Karpas-422 (cell line): ENCODE measurements around the gene RAI1. TPM values are rescaled to one million over a fixed set of nuclear protein-coding genes. Genes with fewer than 3 reads are reported as not detected.
"Not testable (repeated sequence)": the region's sequence is repeated elsewhere in the genome, so short reads cannot be mapped to it uniquely, and the experiment has no call there.

Experiments
- DNase-seq: peaks from one replicate; pipeline ENCODE4 v3.0.0-alpha.2; 2015
- H2AFZ ChIP-seq: fragments of 200-600 bp; sonication (generic); 2 replicates; pipeline ENCODE4 v1.6.1; 2014; ENCODE audit warnings: antibody characterized with exemption, low read length, mixed read lengths
- H3K27ac ChIP-seq: fragments of 200-600 bp; sonication (generic); 2 replicates; pipeline ENCODE4 v1.5.1; 2014; ENCODE audit warnings: mild to moderate bottlenecking, low read length, moderate library complexity
- H3K27me3 ChIP-seq: fragments of 200-600 bp; sonication (generic); 2 replicates; pipeline ENCODE4 v1.6.1; 2014; ENCODE audit warnings: low read length, mixed read lengths
- H3K36me3 ChIP-seq: fragments of 200-600 bp; sonication (generic); 2 replicates; pipeline ENCODE4 v1.6.1; 2014; ENCODE audit warnings: low read length, mixed read lengths; ENCODE audit not compliant: insufficient read depth
- H3K4me1 ChIP-seq: fragments of 200-600 bp; sonication (generic); 2 replicates; pipeline ENCODE4 v1.6.1; 2014; ENCODE audit warnings: mild to moderate bottlenecking, low read length, mixed read lengths
- H3K4me2 ChIP-seq: fragments of 200-600 bp; sonication (generic); 2 replicates; pipeline ENCODE4 v1.6.1; 2014; ENCODE audit warnings: low read length, low read depth, mild to moderate bottlenecking; ENCODE audit not compliant: poor library complexity, severe bottlenecking
- H3K4me3 ChIP-seq: fragments of 200-600 bp; sonication (generic); 2 replicates; pipeline ENCODE4 v1.5.1; 2014; ENCODE audit warnings: mild to moderate bottlenecking, antibody characterized with exemption, low read length, mixed read lengths
- H3K79me2 ChIP-seq: fragments of 200-600 bp; sonication (generic); 2 replicates; pipeline ENCODE4 v1.6.1; 2014; ENCODE audit warnings: mild to moderate bottlenecking, low read length, mixed read lengths
- H3K9ac ChIP-seq: fragments of 200-600 bp; sonication (generic); 2 replicates; pipeline ENCODE4 v1.6.0; 2014; ENCODE audit warnings: low read length
- H3K9me2 ChIP-seq: fragments of 200-600 bp; sonication (generic), shearing (Covaris generic); replicated peaks from 2 replicates; pipeline ENCODE4 v1.6.0; 2014; ENCODE audit warnings: mild to moderate bottlenecking, low read length, moderate library complexity; ENCODE audit not compliant: insufficient read depth
- H3K9me3 ChIP-seq: fragments of 300-700, 200-600 bp; sonication (generic); 2 replicates; pipeline ENCODE4 v1.6.1; 2014; ENCODE audit warnings: low read length, mixed read lengths
- H4K20me1 ChIP-seq: fragments of 200-600 bp; sonication (generic); 2 replicates; pipeline ENCODE4 v1.6.1; 2014; ENCODE audit warnings: mild to moderate bottlenecking, antibody characterized with exemption, low read length, low read depth; ENCODE audit not compliant: insufficient read depth
- total RNA-seq: library from RNA; depleted of rRNA; stranded (reverse); fragments of >200 nt; shearing (Covaris generic); gene quantifications from 2 replicates; pipeline ENCODE4 v1.2.3, GENCODE V29; 2014; ENCODE audit warnings: low replicate concordance

Gene RAI1
- total RNA-seq, 1 experiment from 2014 or later: 18.2 TPM

GRCh38 chr17:17675925-17676534 lies 5.2 kb upstream of the RAI1 start:
- Histone ChIP-seq H3K79me2 (no peaks in the 10 kb centered on the region), H3K9ac (no peak overlapping the region), H3K36me3 (no peaks in the 10 kb centered on the region), H3K27ac (no peak overlapping the region), H3K9me3 (no peaks in the 10 kb centered on the region), H3K4me1 (peaks cover 25% of the 10 kb centered on the region), H3K4me3 (no peak overlapping the region), H3K9me2 (no peaks in the 10 kb centered on the region), H2AFZ (no peak overlapping the region), H3K4me2 (no peak overlapping the region), H3K27me3 (no peaks in the 10 kb centered on the region), H4K20me1 (no peaks in the 10 kb centered on the region)
- DNase-seq: no peak

GRCh38 chr17:17676752-17677151 lies 4.5 kb upstream of the RAI1 start:
- H3K4me2 ChIP-seq: no peak overlapping the region
- H3K4me3 ChIP-seq: no peak overlapping the region
- H3K4me1 ChIP-seq: peaks cover 25% of the 10 kb centered on the region
- H3K27ac ChIP-seq: no peak overlapping the region
- no peaks in the 10 kb centered on the region for H3K36me3 ChIP-seq
- H3K79me2 ChIP-seq: peaks cover 1% of the 10 kb centered on the region
- DNase-seq: no peak
- no peaks in the 10 kb centered on the region for H3K9me3 ChIP-seq
- H3K9me2 ChIP-seq: no peaks in the 10 kb centered on the region
- H3K9ac ChIP-seq: no peak overlapping the region
- H2AFZ ChIP-seq: no peak overlapping the region
- no peaks in the 10 kb centered on the region for H4K20me1 ChIP-seq
- no peaks in the 10 kb centered on the region for H3K27me3 ChIP-seq

- Histone ChIP-seq H2AFZ (no peak overlapping the region), H4K20me1 (no peaks in the 10 kb centered on the region), H3K79me2 (peaks cover 8% of the 10 kb centered on the region), H3K27ac (no peak overlapping the region), H3K9me2 (no peaks in the 10 kb centered on the region), H3K27me3 (no peaks in the 10 kb centered on the region), H3K4me1 (peaks cover 19% of the 10 kb centered on the region), H3K4me3 (no peak overlapping the region), H3K36me3 (no peaks in the 10 kb centered on the region), H3K9ac (no peak overlapping the region), H3K9me3 (no peaks in the 10 kb centered on the region), H3K4me2 (no peak overlapping the region)
- no peak for DNase-seq
These were observed 3.8 kb upstream of the RAI1 start for GRCh38 chr17:17677299-17678040.

- H2AFZ ChIP-seq, H3K36me3 ChIP-seq, DNase-seq, H4K20me1 ChIP-seq, H3K27me3 ChIP-seq, H3K4me3 ChIP-seq, H3K9ac ChIP-seq, H3K9me2 ChIP-seq, H3K9me3 ChIP-seq, H3K4me2 ChIP-seq, H3K27ac ChIP-seq: not testable (repeated sequence)
- Histone ChIP-seq H3K4me1 (peaks cover 15% of the 10 kb centered on the region), H3K79me2 (peaks cover 15% of the 10 kb centered on the region)
These were observed 3.1 kb upstream of the RAI1 start for GRCh38 chr17:17678063-17678699.

GRCh38 chr17:17679243-17679642 lies 2.0 kb upstream of the RAI1 start:
- no peak overlapping the region for H3K4me3 ChIP-seq
- H3K36me3 ChIP-seq: 0 out of 2 replicates have a peak, but pooled peaks cover 2% of the 10 kb centered on the region
- no peak overlapping the region for H3K4me2 ChIP-seq
- H3K4me1 ChIP-seq: peaks cover 26% of the 10 kb centered on the region
- H3K9me2 ChIP-seq: no peaks in the 10 kb centered on the region
- H2AFZ ChIP-seq: no peak overlapping the region
- H4K20me1 ChIP-seq: no peaks in the 10 kb centered on the region
- no peak for DNase-seq
- no peaks in the 10 kb centered on the region for H3K9me3 ChIP-seq
- H3K27me3 ChIP-seq: no peaks in the 10 kb centered on the region
- H3K27ac ChIP-seq: no peak overlapping the region
- H3K79me2 ChIP-seq: peaks cover 26% of the 10 kb centered on the region
- H3K9ac ChIP-seq: no peak overlapping the region

- no peaks in the 10 kb centered on the region for H3K9me2 ChIP-seq
- 0 out of 2 replicates have a peak, but pooled peaks cover 2% of the 10 kb centered on the region for H4K20me1 ChIP-seq
- no peak overlapping the region for H3K4me2 ChIP-seq
These were observed 1.5 kb upstream of the RAI1 start for GRCh38 chr17:17679748-17680147.

GRCh38 chr17:17680477-17681186 lies 626 bp upstream of the RAI1 start:
- H2AFZ ChIP-seq: no peak overlapping the region
- peaks cover 40% of the 10 kb centered on the region for H3K79me2 ChIP-seq
- peak overlapping the region; percentile 95 for H3K4me2 ChIP-seq

More at GRCh38 chr17:17679748-17680147, 1.5 kb upstream of the RAI1 start:
- no peaks in the 10 kb centered on the region for H3K27me3 ChIP-seq
- no peak overlapping the region for H3K4me3 ChIP-seq
- 0 out of 2 replicates have a peak, but pooled peaks cover 3% of the 10 kb centered on the region for H3K36me3 ChIP-seq
- no peak overlapping the region for H3K27ac ChIP-seq
- H2AFZ ChIP-seq: no peak overlapping the region
- H3K4me1 ChIP-seq: peaks cover 31% of the 10 kb centered on the region
- H3K79me2 ChIP-seq: peaks cover 31% of the 10 kb centered on the region
- H3K9ac ChIP-seq: no peak overlapping the region
- no peaks in the 10 kb centered on the region for H3K9me3 ChIP-seq
- DNase-seq: no peak

More at GRCh38 chr17:17680477-17681186, 626 bp upstream of the RAI1 start:
- Histone ChIP-seq H3K27me3 (no peaks in the 10 kb centered on the region), H3K4me1 (peaks cover 40% of the 10 kb centered on the region), H3K27ac (no peak overlapping the region), H3K4me3 (peak overlapping the region; percentile 97), H3K9me3 (no peaks in the 10 kb centered on the region), H4K20me1 (0 out of 2 replicates have a peak, but pooled peaks cover 9% of the 10 kb centered on the region), H3K9me2 (no peaks in the 10 kb centered on the region), H3K9ac (peak overlapping the region; percentile 99), H3K36me3 (0 out of 2 replicates have a peak, but pooled peaks cover 3% of the 10 kb centered on the region)
- DNase-seq: peak; percentile 57
